DND-41 (cell line): Measurements from ENCODE around the gene GRAMD2A.

Source experiments
- ATAC-seq: fragments of 200-7000 bp; cut with Tn5 transposase; 3 replicates; pipeline ENCODE4 v1.9.1; 2021; ENCODE audit warnings: low read depth; ENCODE audit not compliant: insufficient read depth
- DNase-seq: peaks from one replicate; pipeline ENCODE4 v3.0.0-alpha.2; 2020
- H2AFZ ChIP-seq: 2 replicates; pipeline ENCODE4 v1.6.0; 2012; ENCODE audit warnings: low read depth, low read length
- H3K27ac ChIP-seq: 2 replicates; pipeline ENCODE4 v1.5.1; 2012; ENCODE audit warnings: low read length, inconsistent platforms
- H3K27me3 ChIP-seq: fragments of 200-600 bp; sonication (generic); 2 replicates; pipeline ENCODE4 v1.6.0; 2012; ENCODE audit warnings: low read length, mild to moderate bottlenecking, inconsistent platforms; ENCODE audit not compliant: insufficient read depth, poor library complexity
- H3K36me3 ChIP-seq: 2 replicates; pipeline ENCODE4 v1.5.1; 2012; ENCODE audit warnings: low read length, inconsistent platforms; ENCODE audit not compliant: insufficient read depth
- H3K4me1 ChIP-seq: 2 replicates; pipeline ENCODE4 v1.5.1; 2012; ENCODE audit warnings: mild to moderate bottlenecking, low read length; ENCODE audit not compliant: insufficient read depth
- H3K4me2 ChIP-seq: 2 replicates; pipeline ENCODE4 v1.6.0; 2012; ENCODE audit warnings: mild to moderate bottlenecking, moderate library complexity, low read length, inconsistent platforms; ENCODE audit not compliant: insufficient read depth
- H3K4me3 ChIP-seq, 2 experiments: fragments of 200-600 bp in 1 of 2; shearing (Covaris generic) in 1 of 2; 2 replicates each; pipeline ENCODE4 v1.5.1; 2012 to 2016; ENCODE audit warnings: inconsistent platforms in 2 of 2, low read length in 2 of 2, mild to moderate bottlenecking in 2 of 2, low read depth in 1 of 2, moderate library complexity in 1 of 2
- H3K79me2 ChIP-seq: 2 replicates; pipeline ENCODE4 v1.6.0; 2012; ENCODE audit warnings: low read length, inconsistent platforms; ENCODE audit not compliant: insufficient read depth
- H3K9ac ChIP-seq: 2 replicates; pipeline ENCODE4 v1.6.0; 2012; ENCODE audit warnings: low read depth, mild to moderate bottlenecking, inconsistent platforms, low read length, moderate library complexity
- H3K9me3 ChIP-seq: 2 replicates; pipeline ENCODE4 v1.5.1; 2012; ENCODE audit warnings: low read length, moderate library complexity, mild to moderate bottlenecking, inconsistent platforms; ENCODE audit not compliant: insufficient read depth, severe bottlenecking
- H4K20me1 ChIP-seq: 2 replicates; pipeline ENCODE4 v1.6.0; 2012; ENCODE audit warnings: low read length; ENCODE audit not compliant: insufficient read depth
- EZH2 ChIP-seq: IDR thresholded peaks from 3 replicates; pipeline ENCODE4 v1.6.1; 2012; ENCODE audit warnings: borderline replicate concordance, low read depth, mild to moderate bottlenecking, moderate library complexity, low read length, inconsistent platforms; ENCODE audit not compliant: severe bottlenecking
- TF ChIP-seq, protein P1 (sequence below): IDR thresholded peaks from 2 replicates; pipeline ENCODE4 v1.5.1; 2012; ENCODE audit warnings: borderline replicate concordance, low read length, moderate library complexity, mild to moderate bottlenecking; ENCODE audit not compliant: poor library complexity, severe bottlenecking; ENCODE audit errors: extremely low read depth

GRAMD2A gene

DNA sequence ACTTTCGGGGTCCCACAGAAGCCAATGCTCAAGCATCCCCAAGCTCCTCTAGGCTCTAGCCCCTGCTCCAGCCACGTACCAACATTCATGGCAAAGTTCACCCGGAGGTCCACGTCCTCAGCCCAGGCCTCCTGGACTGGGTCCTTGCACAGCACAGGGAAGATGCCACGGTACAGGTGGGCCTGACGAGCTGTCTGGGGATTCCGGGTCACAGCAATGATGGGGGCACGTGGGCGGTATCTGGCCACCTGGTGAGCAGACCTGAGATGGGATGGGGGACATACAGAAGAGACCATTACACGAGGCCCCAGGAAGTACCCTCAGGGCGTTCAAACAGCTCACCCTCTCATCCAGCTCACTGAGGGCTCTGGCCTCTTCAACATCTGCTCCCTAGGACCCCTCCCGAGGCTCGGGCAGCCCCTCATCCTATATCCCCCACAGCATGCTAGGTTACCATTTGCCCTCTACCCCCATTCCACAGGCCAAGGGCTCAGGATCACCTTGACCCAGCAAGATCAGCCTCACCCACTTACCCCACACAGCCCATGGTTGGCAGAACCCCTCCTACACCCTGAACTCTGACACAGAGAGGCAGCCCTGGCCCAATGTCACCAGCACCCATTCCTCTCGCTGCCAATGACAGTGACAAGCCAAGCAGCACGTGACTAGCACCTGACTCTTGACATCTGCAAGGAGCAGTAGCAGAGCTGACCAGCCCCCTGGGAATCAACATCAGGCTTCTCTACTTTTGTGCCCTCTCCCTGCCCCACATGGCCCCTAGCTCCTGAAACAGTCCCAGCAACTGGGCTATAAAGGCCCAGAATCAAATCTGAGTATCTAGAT, 3.0 kb upstream of the GRAMD2A start:
- no peak overlapping the region for H3K4me2 ChIP-seq

DNA sequence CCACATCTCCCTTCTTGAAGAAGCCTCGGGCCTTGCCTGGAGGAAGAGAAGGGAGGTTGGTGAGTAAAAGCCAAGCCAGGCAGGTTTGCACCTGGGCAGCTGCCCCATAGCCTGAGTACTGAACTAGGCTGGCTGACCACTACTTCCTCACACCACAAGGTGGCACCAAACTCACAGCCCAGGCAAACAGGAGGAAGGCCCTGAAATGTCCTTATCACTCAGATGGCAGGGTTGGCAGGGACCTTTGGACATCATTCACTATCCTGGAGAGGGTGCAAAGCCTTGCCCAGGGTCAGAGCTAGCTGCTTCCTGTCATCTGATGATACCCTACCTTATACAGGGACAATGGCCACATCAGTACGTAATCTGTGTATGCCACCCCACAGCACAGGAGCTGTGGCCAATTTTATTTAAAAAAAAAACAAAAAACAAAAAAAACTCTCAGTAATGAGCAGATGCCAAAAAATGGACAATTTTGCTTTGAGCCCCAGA, 2.2 kb upstream of the GRAMD2A start:
- Histone ChIP-seq H2AFZ (no peak overlapping the region), H3K36me3 (peaks cover 68% of the 10 kb centered on the region), H4K20me1 (peaks cover 41% of the 10 kb centered on the region), H3K27ac (no peak overlapping the region), H3K9me3 (no peaks in the 10 kb centered on the region), H3K27me3 (no peaks in the 10 kb centered on the region), H3K9ac (no peak overlapping the region), H3K79me2 (no peaks in the 10 kb centered on the region), H3K4me2 (no peak overlapping the region), H3K4me1 (no peaks in the 10 kb centered on the region), H3K4me3 (no peak overlapping the region)
- ATAC-seq: peak; percentile 73
- no peak for TF ChIP-seq EZH2
- TF ChIP-seq, protein P1, sequence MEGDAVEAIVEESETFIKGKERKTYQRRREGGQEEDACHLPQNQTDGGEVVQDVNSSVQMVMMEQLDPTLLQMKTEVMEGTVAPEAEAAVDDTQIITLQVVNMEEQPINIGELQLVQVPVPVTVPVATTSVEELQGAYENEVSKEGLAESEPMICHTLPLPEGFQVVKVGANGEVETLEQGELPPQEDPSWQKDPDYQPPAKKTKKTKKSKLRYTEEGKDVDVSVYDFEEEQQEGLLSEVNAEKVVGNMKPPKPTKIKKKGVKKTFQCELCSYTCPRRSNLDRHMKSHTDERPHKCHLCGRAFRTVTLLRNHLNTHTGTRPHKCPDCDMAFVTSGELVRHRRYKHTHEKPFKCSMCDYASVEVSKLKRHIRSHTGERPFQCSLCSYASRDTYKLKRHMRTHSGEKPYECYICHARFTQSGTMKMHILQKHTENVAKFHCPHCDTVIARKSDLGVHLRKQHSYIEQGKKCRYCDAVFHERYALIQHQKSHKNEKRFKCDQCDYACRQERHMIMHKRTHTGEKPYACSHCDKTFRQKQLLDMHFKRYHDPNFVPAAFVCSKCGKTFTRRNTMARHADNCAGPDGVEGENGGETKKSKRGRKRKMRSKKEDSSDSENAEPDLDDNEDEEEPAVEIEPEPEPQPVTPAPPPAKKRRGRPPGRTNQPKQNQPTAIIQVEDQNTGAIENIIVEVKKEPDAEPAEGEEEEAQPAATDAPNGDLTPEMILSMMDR: peak; percentile 88
- peak; percentile 67 for DNase-seq

More for the DNA sequence above, 3.0 kb upstream of the GRAMD2A start:
- Histone ChIP-seq H3K9ac (no peak overlapping the region), H3K4me3 (no peak overlapping the region), H3K79me2 (no peaks in the 10 kb centered on the region), H3K36me3 (peaks cover 77% of the 10 kb centered on the region), H3K9me3 (no peaks in the 10 kb centered on the region), H2AFZ (no peak overlapping the region), H3K4me1 (no peaks in the 10 kb centered on the region), H3K27ac (no peak overlapping the region), H3K27me3 (no peaks in the 10 kb centered on the region), H4K20me1 (peaks cover 46% of the 10 kb centered on the region)
- no peak for DNase-seq
- TF ChIP-seq, protein P1: no peak
- TF ChIP-seq EZH2: no peak
- ATAC-seq: no peak

DNA sequence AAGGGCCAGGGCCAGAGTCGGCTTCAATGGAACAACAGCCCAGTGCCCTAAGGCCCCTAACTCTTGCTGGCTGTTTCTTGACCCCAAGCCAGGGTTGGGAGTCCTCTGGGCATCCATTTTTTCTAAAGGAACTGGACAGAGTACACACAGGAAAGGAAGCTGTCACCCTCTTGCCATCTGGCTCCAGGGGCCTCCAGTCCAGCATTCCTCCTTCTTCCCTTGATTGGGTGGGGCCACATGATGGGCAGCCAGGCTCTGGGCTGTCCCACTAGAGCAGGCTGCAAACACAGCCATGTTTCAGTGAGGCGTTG, 1.6 kb upstream of the GRAMD2A start:
- Histone ChIP-seq H3K9me3 (no peaks in the 10 kb centered on the region), H2AFZ (no peak overlapping the region), H3K27me3 (no peaks in the 10 kb centered on the region), H3K36me3 (peaks cover 62% of the 10 kb centered on the region), H4K20me1 (peaks cover 35% of the 10 kb centered on the region), H3K9ac (no peak overlapping the region), H3K4me2 (no peak overlapping the region), H3K27ac (no peak overlapping the region), H3K4me1 (no peaks in the 10 kb centered on the region), H3K4me3 (no peak overlapping the region), H3K79me2 (no peaks in the 10 kb centered on the region)
- TF ChIP-seq EZH2: no peak
- TF ChIP-seq, protein P1: no peak
- DNase-seq: no peak
- ATAC-seq: no peak
